Neural cell (in vitro differentiated cells): ENCODE measurements around the gene LRRC4. TPM values are rescaled to one million over a fixed set of nuclear protein-coding genes. Genes with fewer than 3 reads are reported as not detected.

Experiments used
- H2AFZ ChIP-seq: fragments of 200-600, 300-800 bp; sonication (generic), shearing (Covaris generic); 2 replicates; pipeline ENCODE4 v1.6.0; 2014; ENCODE audit warnings: low read depth, mild to moderate bottlenecking, antibody characterized with exemption, low read length, moderate library complexity
- H3F3A ChIP-seq: fragments of 200-600 bp; shearing (Covaris generic); 2 replicates; pipeline ENCODE4 v1.6.1; 2016; ENCODE audit warnings: mild to moderate bottlenecking, moderate library complexity, mixed read lengths, antibody characterized with exemption, low read length; ENCODE audit not compliant: insufficient read depth, poor library complexity, severe bottlenecking
- H3K27ac ChIP-seq: fragments of 200-600, 300-800 bp; sonication (generic), shearing (Covaris generic); 2 replicates; pipeline ENCODE4 v1.5.1; 2014; ENCODE audit warnings: mild to moderate bottlenecking, low read length, moderate library complexity
- H3K27me3 ChIP-seq: fragments of 300-800, 200-600 bp; sonication (generic), shearing (Covaris generic); 2 replicates; pipeline ENCODE4 v1.6.0; 2014; ENCODE audit warnings: mild to moderate bottlenecking, low read depth, low read length, moderate library complexity; ENCODE audit not compliant: insufficient read depth
- H3K36me3 ChIP-seq: fragments of 300-800, 200-600 bp; sonication (generic), shearing (Covaris generic); 2 replicates; pipeline ENCODE4 v1.5.1; 2014; ENCODE audit warnings: mild to moderate bottlenecking, antibody characterized with exemption, low read length, moderate library complexity; ENCODE audit not compliant: insufficient read depth
- H3K4me2 ChIP-seq: fragments of 300-800, 200-600 bp; sonication (generic), shearing (Covaris generic); 2 replicates; pipeline ENCODE4 v1.6.0; 2014; ENCODE audit warnings: mild to moderate bottlenecking, low read length
- H3K4me3 ChIP-seq: fragments of 300-800, 200-600 bp; sonication (generic), shearing (Covaris generic); 2 replicates; pipeline ENCODE4 v1.5.1; 2014; ENCODE audit warnings: mild to moderate bottlenecking, low read length, moderate library complexity
- H3K79me2 ChIP-seq: fragments of 200-600 bp; shearing (Covaris generic); replicated peaks from 2 replicates; pipeline ENCODE4 v1.6.0; 2014; ENCODE audit warnings: mild to moderate bottlenecking, low read length, moderate library complexity; ENCODE audit not compliant: insufficient read depth
- H3K9ac ChIP-seq: fragments of 300-800, 200-600 bp; sonication (generic), shearing (Covaris generic); 2 replicates; pipeline ENCODE4 v1.6.1; 2016; ENCODE audit warnings: mild to moderate bottlenecking, low read length, mixed read lengths
- H3K9me2 ChIP-seq: fragments of 200-600 bp; shearing (Covaris generic); 2 replicates; pipeline ENCODE4 v1.6.1; 2016; ENCODE audit warnings: mild to moderate bottlenecking, low read length, mixed read lengths; ENCODE audit not compliant: insufficient read depth
- H3K9me3 ChIP-seq: fragments of 200-600, 300-800 bp; sonication (generic), shearing (Covaris generic); 2 replicates; pipeline ENCODE4 v1.6.1; 2016; ENCODE audit warnings: mild to moderate bottlenecking, mixed run types, low read length, moderate library complexity, mixed read lengths
- H4K20me1 ChIP-seq: fragments of 200-600 bp; shearing (Covaris generic); 2 replicates; pipeline ENCODE4 v1.6.1; 2016; ENCODE audit warnings: mild to moderate bottlenecking, mixed run types; ENCODE audit not compliant: insufficient read depth
- EP300 ChIP-seq: fragments of 450-650 bp; conservative IDR thresholded peaks from 2 replicates; pipeline ENCODE4 v1.6.1; 2014; ENCODE audit warnings: antibody characterized with exemption, mild to moderate bottlenecking, moderate library complexity; ENCODE audit not compliant: poor library complexity, severe bottlenecking
- EZH2 ChIP-seq: fragments of 200-600, 300-800 bp; shearing (Covaris generic), sonication (generic); IDR thresholded peaks from 2 replicates; pipeline ENCODE4 v1.6.1; 2014; ENCODE audit warnings: antibody characterized with exemption, low read length, borderline replicate concordance, mild to moderate bottlenecking; ENCODE audit not compliant: insufficient read depth, poor library complexity, severe bottlenecking
- MXI1 ChIP-seq: fragments of 450-650 bp; conservative IDR thresholded peaks from 2 replicates; pipeline ENCODE4 v1.6.1; 2014; ENCODE audit warnings: antibody characterized with exemption, mild to moderate bottlenecking; ENCODE audit not compliant: poor library complexity, severe bottlenecking
- POLR2AphosphoS5 ChIP-seq: IDR thresholded peaks from 2 replicates; pipeline ENCODE4 v1.6.1; 2012
- RAD21 ChIP-seq: fragments of 450-650 bp; conservative IDR thresholded peaks from 2 replicates; pipeline ENCODE4 v1.6.1; 2014; ENCODE audit warnings: antibody characterized with exemption, mild to moderate bottlenecking, moderate library complexity
- SMC3 ChIP-seq: fragments of 450-650 bp; conservative IDR thresholded peaks from 2 replicates; pipeline ENCODE4 v1.6.1; 2014; ENCODE audit warnings: antibody characterized with exemption, mild to moderate bottlenecking, moderate library complexity; ENCODE audit not compliant: poor library complexity
- TAF1 ChIP-seq: IDR thresholded peaks from 2 replicates; pipeline ENCODE4 v1.6.1; 2012; ENCODE audit warnings: low read depth
- polyA plus RNA-seq: library from polyadenylated mRNA; depleted of rRNA; stranded (reverse); fragments of >200 nt; gene quantifications from 2 replicates; pipeline ENCODE4 v1.2.3, GENCODE V29; 2014
- TF ChIP-seq, protein P1 (sequence below): IDR thresholded peaks from 2 replicates; pipeline ENCODE4 v1.6.1; 2012; ENCODE audit warnings: borderline replicate concordance
- TF ChIP-seq, protein P2 (sequence below): fragments of 450-650 bp; IDR thresholded peaks from 2 replicates; pipeline ENCODE4 v1.5.1; 2014; ENCODE audit warnings: antibody characterized with exemption, mild to moderate bottlenecking, moderate library complexity; ENCODE audit not compliant: poor library complexity, severe bottlenecking

LRRC4 gene
- polyA plus RNA-seq, 1 donor from 2014 or later, result 15.7 TPM

- H3K4me3 ChIP-seq, result no peak overlapping the region
- H3F3A ChIP-seq, result no peaks in the 10 kb centered on the region
- H3K27ac ChIP-seq, result no peak overlapping the region
- no peak overlapping the region for H3K4me2 ChIP-seq
- H3K9me3 ChIP-seq, result no peaks in the 10 kb centered on the region
- TF ChIP-seq SMC3 (no peak), EP300 (no peak), RAD21 (no peak)
- TF ChIP-seq, protein P1, sequence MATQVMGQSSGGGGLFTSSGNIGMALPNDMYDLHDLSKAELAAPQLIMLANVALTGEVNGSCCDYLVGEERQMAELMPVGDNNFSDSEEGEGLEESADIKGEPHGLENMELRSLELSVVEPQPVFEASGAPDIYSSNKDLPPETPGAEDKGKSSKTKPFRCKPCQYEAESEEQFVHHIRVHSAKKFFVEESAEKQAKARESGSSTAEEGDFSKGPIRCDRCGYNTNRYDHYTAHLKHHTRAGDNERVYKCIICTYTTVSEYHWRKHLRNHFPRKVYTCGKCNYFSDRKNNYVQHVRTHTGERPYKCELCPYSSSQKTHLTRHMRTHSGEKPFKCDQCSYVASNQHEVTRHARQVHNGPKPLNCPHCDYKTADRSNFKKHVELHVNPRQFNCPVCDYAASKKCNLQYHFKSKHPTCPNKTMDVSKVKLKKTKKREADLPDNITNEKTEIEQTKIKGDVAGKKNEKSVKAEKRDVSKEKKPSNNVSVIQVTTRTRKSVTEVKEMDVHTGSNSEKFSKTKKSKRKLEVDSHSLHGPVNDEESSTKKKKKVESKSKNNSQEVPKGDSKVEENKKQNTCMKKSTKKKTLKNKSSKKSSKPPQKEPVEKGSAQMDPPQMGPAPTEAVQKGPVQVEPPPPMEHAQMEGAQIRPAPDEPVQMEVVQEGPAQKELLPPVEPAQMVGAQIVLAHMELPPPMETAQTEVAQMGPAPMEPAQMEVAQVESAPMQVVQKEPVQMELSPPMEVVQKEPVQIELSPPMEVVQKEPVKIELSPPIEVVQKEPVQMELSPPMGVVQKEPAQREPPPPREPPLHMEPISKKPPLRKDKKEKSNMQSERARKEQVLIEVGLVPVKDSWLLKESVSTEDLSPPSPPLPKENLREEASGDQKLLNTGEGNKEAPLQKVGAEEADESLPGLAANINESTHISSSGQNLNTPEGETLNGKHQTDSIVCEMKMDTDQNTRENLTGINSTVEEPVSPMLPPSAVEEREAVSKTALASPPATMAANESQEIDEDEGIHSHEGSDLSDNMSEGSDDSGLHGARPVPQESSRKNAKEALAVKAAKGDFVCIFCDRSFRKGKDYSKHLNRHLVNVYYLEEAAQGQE, result no peak
- no peaks in the 10 kb centered on the region for H3K9me2 ChIP-seq
- H3K9ac ChIP-seq, result no peak overlapping the region
- no peaks in the 10 kb centered on the region for H3K27me3 ChIP-seq
- no peaks in the 10 kb centered on the region for H3K36me3 ChIP-seq
- H3K79me2 ChIP-seq, result no peaks in the 10 kb centered on the region
- H4K20me1 ChIP-seq, result no peaks in the 10 kb centered on the region
- no peak overlapping the region for H2AFZ ChIP-seq
Observed at GRCh38 chr7:128056901-128057300, 25.7 kb upstream of the LRRC4 start.

GRCh38 chr7:128055637-128056036 lies 24.4 kb upstream of the LRRC4 start:
- Histone ChIP-seq H3K79me2 (no peaks in the 10 kb centered on the region), H3F3A (no peaks in the 10 kb centered on the region), H3K27ac (no peak overlapping the region), H3K4me3 (no peak overlapping the region), H3K4me2 (no peak overlapping the region), H3K9me2 (no peaks in the 10 kb centered on the region), H3K9me3 (no peaks in the 10 kb centered on the region), H2AFZ (no peak overlapping the region), H3K36me3 (no peaks in the 10 kb centered on the region), H3K9ac (no peak overlapping the region), H4K20me1 (no peaks in the 10 kb centered on the region), H3K27me3 (no peaks in the 10 kb centered on the region)
- TF ChIP-seq EZH2 (no peak), RAD21 (no peak), POLR2AphosphoS5 (no peak), EP300 (no peak), MXI1 (no peak), TAF1 (no peak), SMC3 (no peak)
- TF ChIP-seq, protein P1, result no peak
- TF ChIP-seq, protein P2, sequence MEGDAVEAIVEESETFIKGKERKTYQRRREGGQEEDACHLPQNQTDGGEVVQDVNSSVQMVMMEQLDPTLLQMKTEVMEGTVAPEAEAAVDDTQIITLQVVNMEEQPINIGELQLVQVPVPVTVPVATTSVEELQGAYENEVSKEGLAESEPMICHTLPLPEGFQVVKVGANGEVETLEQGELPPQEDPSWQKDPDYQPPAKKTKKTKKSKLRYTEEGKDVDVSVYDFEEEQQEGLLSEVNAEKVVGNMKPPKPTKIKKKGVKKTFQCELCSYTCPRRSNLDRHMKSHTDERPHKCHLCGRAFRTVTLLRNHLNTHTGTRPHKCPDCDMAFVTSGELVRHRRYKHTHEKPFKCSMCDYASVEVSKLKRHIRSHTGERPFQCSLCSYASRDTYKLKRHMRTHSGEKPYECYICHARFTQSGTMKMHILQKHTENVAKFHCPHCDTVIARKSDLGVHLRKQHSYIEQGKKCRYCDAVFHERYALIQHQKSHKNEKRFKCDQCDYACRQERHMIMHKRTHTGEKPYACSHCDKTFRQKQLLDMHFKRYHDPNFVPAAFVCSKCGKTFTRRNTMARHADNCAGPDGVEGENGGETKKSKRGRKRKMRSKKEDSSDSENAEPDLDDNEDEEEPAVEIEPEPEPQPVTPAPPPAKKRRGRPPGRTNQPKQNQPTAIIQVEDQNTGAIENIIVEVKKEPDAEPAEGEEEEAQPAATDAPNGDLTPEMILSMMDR, result no peak
